ENCODE measurements around the gene FRS3.

GRCh38 chr6:41774841-41775240, 4.9 kb downstream of the FRS3 start:
- no peak for TF ChIP-seq EZH2 (IDR thresholded peaks at IDR 0.05; ENCODE audit: insufficient read depth, low read length)
- no peak for TF ChIP-seq CTCF (IDR thresholded peaks at IDR 0.05; ENCODE audit: insufficient read depth, low read depth, low read length)
